Activated T-cell treated with anti-CD3 and anti-CD28 coated beads, Interleukin-2, amount 50 U/mL, for 48 hours (primary cell): ENCODE results near the gene DENND2A.
"Not testable (repeated sequence)": the region's sequence is repeated elsewhere in the genome, so short reads cannot be mapped to it uniquely, and the experiment has no call there.

Experiments
- DNase-seq, 2 experiments: peaks; one replicate each; pipeline ENCODE4 v3.0.0-alpha.2; 2020

DENND2A gene

DNA sequence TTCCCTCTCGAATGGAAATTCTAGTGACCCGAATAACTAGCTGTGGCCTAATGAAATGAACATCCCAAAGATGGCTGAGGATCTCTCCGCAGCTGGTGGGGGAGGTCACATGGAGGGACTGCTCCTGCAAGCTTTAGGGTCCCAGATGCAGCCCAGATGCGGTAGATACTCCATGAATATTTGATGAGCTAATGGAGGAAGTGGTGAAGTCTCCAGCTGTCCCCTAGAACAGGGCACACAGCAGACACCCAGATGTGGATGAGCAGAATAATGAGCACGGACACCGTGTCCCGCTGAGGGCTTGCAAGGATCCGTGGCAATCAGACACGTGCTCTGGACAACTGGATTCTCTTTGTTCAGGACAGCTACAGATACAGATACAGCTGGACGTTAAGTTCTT lies 59.2 kb downstream of the DENND2A start:
- no peak for DNase-seq

DNA sequence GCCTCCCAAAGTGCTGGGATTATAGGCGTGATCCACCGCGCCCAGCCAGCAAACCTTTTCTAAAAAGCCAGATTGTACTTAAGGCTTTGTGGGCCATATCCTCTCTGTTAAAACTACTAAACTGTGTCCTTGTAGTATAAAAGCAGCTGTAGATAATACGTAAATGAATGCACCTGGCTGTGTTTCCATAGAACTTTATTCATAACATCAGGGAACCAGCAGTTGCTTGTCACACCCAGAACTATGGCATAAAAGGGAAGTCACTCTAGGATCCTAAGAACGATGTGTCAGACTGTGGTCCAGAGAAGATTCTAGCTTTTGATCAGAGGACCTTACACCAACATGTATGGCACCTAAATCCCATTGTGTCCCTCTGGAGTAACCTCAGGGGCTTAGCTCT lies 63.0 kb downstream of the DENND2A start:
- DNase-seq: no peak

DNA sequence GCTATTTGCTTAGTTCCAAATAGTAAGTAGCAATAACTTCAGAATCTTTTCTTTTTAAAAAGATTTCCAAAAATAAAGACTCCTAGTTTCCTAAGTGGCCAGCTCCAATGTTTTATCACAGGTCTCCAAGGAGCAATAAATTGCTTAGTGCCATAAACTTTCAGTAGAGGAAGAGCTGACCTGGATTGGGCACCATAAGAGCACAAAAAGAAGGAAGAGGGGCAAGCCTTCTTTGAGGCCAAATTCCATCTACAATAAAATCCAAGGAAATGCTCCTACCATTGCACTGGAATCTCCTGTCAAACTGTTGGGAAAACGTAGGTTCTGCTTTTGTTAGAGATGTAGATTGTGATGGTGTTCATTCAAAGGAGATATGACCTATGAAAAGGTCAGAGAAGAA lies 64.0 kb downstream of the DENND2A start:
- no peak for DNase-seq

DNA sequence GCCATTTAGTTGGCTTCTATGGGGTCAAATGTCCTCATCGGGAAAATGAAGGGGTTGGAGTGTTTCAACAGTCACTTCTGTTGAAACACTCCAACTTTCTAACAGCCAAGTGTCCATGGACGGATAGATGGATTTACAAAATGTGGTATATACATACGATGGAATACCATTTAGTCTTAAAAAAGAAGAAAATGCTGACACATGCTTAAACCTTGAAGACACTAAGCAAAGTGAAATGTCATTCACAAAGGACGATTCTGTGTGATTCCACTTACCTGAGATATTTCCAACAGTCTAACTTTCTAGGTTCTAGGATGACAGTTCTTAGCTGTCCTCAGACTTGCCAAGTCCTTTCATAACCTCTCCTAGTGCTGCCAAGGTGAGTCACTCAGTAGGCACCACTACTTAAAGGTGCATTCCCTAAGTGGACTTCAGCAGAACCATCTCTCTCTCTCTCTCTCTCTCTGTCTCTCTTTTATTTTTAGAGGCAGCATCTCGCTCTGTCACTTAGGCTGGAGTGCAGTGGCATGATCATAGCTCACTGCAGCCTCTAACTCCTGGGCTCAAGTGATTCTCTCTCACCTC lies 69.0 kb downstream of the DENND2A start:
- DNase-seq: no peak

DNA sequence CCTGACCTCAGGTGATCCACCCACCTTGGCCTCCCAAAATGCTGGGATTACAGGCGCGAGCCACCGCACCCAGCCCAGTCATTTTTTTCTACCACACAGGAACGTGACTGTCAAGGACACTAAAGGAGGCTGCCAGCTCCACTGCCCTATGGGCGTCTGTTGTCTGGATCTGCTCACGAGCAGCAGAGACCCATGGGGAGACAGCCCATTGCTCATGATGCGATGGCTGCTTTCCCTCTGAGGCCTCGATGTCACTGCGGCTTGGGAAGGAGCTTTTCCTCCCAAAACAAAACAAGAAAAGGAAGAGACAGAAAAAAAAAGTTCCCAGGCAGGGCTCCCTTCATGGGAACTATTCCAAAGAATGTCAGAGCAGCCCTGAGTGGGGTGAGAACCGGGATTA lies 70.5 kb downstream of the DENND2A start:
- no peak for DNase-seq

DNA sequence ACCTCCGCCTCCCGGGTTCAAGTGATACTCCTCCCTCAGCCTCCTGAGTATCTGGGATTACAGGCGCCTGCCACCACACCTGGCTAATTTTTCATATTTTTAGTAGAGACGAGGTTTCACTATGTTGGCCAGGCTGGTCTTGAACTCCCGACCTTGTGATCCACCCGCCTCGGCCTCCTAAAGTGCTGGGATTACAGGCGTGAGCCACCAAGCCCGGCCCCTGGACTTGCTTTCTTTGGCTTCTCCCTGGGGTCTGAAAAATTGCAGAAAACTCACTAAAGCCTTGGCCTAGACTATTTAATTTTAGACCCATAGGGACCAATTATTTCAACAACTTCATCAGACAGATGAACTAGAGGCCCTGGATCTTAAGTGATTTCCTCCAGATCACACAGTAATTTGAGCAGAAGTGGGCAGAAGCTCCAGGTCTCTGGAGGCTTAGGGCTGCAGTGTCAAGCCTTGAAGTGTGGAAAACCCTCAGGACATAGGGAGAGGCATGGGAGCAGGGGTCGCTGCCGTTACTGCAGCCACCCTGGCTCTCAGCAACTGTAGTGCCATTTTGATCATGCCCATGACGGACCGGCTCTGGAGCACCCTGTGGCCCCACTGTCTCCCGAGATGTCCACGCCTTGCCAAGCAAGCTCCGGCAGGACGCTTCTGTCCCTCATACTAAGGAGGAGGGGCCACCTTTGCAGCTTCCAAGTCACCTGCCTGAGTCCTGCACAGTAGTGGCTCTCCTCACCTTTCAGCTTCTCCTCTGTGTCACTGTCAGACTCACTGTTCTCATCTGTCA lies 72.4 kb downstream of the DENND2A start:
- DNase-seq: no peak

DNA sequence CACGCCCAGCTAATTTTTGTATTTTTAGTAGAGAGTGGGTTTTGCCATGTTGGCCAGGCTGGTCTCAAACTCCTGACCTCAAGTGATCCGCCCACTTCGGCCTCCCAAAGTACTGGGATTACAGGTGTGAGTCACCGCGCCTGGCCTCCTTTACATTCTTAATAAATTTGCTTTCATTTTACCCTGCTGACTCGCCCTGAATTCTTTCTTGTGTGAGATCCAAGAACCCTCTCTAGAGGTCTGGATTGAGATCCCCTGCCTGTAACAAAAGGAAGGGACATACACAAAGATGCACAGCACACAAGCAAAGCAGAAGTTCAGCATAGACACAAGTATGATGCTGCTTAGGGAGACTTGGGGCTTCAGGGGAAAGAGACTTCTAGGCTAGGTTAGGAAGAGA lies 74.4 kb downstream of the DENND2A start:
- not testable (repeated sequence) for DNase-seq

DNA sequence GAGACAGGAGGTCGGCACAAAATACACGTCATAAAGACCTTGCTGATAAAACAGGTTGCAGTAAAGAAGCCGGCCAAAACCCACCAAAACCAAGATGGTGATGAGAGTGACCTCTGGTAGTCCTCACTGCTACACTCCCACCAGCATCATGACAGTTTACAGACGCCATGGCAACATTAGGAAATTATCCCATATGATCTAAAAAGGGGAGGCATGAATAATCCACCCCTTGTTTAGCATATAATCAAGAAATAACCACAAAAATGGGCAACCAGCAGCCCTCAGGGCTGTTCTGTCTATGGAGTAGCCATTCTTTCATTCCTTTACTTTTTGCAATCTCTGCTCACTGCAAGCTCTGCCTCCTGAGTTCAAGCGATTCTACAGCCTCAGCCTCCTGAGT lies 74.9 kb downstream of the DENND2A start:
- DNase-seq: not testable (repeated sequence)

DNA sequence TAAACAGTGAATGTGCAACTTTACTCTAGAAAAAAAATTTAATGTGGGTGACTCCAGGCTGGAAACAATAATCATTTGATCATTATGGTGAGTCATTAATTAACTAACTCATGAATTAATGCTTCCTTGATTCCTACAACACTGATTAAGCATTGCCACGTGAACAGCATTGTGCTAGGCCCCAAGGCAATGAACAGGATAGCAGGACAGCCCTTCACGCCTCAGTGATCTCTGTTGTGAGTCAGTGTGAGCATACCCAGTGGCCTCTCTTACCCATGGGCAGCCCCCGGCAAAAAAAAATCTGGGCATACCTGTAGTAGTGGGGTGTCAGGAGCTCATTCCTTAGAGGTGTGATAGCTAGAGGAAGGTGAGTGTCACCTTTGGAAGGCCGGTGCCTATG lies 76.0 kb downstream of the DENND2A start:
- DNase-seq: no peak

DNA sequence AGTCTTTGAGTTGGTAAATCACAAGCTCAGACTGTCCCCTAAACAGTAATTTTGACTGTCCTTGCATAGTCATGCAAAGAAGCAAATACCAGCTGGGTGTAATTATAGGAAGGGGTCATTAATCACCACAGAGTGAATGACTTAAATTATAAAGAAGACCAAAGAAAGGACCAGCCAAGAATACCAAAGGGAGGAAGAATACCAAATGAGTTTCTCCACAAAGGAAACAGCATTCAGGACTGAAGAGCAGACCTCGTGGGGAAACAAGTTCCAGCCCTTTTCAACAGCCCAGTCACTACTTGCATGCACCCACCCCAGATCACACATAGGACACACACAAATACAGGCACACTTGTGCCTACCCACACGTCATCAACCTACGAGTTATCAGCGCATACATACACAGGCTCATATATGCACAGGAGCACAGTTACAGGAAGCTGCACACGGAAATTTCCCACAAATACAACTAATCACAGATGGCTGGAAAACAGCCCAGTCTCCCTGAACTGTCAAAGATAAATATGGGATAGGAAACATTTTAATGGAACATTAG lies 77.6 kb downstream of the DENND2A start:
- no peak for DNase-seq

DNA sequence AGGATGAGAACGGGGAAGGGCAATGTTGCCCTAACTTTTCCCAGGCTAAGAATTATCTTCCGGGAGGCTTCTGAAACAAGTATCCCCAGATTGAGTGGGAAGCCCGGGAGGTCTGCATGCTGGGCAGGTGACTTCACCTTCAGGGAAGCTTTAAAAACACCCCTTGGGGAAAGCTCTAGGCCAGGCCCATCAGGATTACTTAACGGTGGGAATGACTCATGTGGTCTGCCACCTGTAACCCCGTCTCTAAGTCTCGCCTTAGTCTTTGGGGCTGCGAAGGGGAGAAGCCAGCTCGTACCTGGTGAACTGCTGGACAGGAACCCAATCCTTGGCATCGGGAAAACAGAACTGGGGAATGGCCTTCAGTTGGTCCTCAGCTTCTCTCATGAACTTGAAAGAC lies 81.2 kb downstream of the DENND2A start:
- DNase-seq: no peak

DNA sequence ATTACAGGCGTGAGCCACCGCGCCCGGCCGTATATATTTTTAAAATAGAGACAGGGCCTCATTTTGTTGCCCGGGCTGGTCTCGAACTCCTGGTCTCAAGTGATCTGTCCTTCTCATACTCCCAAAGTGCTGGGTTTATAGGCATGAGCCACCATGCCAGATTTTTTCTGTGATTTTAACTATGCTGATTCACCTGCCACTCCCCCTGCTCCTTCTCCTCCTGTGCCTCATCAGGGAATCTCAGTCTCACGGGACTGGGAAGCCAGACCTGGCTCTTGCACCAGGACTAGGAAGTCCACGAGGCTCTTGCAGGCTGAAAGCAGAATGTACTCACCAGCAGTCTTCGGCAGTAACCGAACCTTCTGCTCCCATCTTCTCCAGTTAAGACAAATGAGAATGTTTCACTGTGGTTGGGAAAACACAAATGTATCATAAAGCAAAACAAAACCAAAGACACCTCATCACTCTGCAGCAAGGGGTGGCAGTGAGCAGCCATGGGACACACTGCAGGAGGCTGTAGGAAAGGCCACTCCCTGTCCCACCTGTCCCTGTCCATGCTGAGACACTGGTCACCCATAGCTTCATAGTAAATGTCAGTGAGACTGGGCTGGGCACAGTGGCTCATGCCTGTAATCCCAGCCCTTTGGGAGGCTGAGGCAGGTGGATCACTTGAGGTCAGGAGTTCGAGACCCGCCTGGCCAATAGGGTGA lies 82.6 kb downstream of the DENND2A start:
- no peak for DNase-seq

DNA sequence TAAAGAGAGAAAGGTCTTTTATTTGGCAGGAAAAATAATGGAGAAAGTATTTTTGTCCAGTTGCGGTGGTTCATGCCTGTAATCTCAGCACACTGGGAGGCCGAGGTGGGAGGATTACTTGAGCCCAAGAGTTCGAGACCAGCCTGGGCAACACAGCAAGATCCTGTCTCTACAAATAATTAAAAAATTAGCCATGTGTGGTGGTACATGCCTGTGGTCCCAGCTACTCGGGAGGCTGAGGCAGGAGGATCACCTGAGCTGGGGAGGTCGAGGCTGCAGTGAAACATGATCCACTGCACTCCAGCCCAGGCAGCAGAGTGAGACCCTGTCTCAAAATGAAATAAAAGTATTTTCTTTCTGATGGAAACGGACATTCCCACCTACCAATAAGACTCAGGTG lies 83.5 kb downstream of the DENND2A start:
- no peak for DNase-seq

DNA sequence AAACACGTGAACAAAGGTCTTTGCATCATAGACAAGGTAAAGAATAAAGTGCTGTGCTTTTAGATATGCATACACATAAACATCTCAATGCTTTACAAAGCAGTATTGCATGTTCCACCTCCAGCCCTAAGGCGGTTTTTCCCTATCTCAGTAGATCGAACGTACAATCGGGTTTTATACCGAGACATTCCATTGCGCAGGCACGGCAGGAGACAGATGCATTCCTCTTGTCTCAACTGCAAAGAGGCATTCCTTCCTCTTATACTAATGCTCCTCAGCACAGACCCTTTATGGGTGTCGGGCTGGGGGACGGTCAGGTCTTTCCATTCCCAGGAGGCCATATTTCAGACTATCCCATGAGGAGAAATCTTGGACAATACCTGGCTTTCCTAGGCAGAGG lies 87.4 kb downstream of the DENND2A start:
- DNase-seq: not testable (repeated sequence)

DNA sequence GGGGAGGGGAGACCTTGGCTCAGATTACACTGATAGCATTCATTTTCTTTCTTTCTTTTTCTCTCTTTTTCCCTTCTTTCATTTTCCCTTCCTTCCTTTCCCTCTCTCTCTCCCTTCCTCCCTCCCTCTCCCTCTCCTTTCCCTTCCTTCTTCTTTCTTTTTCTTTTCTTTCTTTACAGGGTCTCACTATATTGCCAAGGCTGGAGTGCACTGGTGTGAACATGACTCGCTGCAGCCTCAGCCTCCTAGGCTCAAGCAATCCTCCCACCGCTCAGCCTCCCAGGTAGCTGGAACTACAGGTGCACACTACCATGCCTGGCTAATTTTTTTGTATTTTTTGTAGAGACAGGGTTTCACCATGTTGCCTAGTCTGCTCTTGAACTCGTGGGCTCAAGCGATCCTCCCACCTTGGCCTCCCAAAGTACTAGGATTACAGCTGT lies 88.4 kb downstream of the DENND2A start:
- no peak for DNase-seq

DNA sequence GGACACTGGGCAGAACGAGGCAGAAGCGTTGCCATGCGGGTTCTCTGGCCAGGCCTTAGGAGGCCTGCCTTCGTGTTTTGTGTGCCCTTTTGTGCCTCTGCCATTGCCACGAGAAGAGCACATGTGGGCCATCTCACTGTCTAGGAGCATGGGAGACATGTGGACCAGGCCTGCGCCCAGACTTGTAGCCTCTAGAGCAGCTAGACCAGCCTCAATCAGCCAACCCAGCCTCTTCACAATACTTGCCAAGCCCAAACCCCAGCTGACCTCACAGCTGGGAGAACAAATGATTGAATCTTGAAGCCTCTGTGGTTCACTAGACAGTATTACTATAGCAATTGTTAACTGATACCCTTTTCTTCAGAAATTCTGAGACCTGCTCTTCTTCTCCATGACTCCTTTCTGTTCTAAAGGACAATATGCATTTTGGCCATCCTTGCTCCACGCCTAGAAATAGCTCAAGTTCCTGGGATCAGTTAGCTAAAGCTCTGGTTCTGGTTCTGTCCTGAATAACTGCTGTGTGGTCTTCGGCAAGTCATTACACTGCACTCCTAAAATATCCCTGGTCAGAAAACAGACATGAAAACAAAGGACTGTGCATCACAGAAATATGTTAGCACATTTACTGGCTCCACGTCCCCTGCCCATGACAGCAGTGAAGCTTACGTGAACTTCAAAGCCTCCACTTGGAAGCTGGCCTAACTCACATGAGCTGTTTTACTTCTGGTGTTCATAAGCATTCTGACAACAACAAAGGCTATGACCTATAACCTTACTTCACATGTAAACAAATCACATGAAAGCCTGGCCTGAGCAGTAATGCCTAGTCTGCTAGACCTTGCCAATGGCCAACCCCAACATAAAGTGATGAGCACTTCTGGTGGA lies 89.0 kb downstream of the DENND2A start:
- DNase-seq: no peak

DNA sequence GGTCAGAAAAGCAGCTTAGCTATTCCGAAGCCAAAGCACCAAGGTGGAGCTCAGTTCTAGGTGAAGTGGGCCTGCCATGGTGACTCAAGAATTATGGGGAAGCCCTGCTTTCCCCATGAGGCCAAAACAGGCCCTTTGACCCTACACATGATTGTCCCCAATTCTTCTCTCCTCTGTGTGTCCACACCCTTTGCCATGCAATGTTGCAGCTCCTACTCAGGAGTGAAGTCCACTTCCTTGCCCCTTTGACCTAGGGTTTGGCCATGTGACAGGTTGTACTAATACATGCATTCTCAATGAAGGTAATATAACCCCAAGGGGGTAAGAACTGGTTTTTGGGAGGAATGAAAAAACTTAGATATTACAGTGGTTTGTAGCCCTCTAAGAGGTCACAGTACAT lies 93.7 kb downstream of the DENND2A start:
- DNase-seq: no peak

DNA sequence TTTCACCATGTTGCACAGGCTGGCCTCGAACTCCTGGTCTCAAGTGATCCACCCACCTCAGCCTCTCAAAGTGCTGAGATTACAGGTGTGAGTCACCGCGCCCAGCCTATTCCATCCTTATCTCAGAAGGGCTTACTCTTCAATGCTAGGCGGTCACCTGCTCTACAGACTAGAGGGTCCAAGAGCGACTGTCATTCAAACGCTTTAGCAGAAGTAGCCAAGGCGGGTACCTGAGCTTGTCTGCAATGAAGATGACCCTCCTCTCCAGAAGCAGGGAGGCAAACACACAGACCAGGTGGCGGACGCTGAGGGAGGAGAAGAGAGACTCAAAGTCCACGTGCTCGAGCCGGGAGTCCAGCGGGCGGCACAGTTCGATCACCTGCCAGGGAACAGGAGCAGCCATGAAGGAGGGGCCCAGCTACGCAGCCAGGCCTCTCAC lies 96.2 kb downstream of the DENND2A start:
- DNase-seq: no peak

DNA sequence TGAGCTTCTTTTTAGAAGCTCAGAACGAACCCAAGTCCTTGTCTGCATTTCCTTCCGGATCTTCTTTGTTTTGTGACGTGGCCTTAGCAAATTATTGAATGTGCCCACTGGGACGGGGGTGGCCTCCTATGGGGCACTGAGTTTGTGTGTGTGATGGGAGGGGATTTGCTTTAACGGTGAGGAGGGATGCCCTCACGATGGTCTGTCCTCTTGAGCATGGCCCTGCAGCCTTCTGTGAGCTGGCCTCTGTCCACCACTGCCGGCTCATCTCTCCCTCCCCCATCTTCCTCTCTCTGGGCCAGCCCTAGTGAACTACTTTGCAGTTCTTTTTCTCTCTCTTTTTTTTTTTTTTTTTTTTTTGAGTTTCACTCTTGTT lies 98.4 kb downstream of the DENND2A start:
- no peak for DNase-seq

DNA sequence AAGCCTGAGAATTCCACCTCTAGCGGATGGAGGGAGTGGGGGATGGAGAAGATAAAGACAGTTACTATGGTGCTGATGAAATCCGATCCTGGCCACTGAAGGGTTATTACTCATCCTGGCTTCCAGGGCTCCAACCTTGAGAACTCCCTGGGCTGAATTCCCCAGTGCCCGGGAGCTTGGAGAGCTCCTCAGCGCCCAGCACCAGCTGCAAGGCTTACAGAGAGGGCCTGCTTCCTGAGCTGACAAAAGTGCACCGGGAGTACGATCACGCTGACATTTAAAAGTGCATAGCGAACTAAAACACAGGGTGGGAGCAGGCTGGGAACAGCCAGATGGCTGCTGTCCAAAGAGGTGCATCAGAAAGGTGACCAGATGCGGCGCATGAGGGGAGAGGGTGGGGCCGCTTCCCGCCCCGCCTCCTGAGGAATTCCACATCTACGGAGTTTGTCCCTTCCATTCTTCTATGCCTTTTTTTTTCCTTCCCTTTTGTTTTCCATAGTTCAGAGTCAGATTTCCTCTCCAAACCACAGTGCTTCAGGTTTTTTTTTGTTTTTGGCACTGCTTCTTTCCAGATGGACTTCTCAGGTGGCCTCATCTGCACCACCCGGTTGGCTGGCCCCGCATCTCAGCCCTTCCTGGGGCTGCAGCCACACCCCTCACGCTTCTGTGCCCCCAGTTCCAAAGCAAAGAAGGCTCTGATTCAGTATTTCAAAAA lies 98.9 kb downstream of the DENND2A start:
- no peak for DNase-seq

DNA sequence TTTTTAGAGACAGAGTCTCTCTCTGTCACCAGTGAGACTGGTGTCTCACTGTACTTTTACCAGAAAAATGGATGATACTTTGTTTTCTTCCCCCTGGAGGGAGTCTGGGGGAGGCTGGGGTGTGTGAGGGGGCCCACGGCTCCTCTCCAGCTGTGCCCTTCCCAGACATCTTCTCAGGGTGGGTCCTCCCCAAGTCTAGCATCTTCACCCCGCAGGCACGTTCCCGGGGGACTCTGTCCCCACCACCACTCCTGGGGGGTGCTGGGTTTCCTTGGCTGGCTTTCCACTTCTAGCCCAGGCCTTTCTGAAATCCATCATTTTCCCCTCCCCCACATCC lies 99.5 kb downstream of the DENND2A start:
- DNase-seq: no peak

DNA sequence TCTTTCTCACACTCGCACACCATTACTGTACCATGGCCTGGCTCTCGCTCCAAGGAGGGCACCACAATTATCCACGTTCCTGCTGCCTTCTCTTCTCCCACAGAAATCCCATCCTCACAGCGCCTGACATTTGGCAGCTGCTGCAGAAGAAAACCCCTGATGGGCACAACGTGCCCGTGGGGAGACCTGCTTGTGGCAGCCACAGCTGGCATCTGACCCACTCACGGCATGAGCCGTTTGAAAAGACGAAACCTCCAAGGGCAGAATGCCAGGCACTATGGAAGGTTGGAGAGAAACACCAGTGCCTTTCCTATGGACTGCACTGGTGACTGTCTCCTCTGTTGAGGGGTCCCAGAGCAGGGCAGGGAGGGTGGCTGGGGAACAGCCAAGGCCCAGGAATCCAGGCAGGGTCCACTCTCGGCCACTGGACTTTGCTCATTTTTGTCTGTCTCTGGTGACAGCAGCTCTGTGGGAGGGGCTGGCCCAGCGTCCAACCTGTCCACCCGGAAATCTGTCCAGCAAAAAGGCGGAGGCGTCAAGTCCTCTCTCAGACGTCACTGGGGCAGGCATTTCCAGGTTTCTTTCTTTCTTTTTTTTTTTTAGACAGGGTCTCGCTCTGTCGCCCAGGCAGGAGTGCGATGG lies 100.4 kb downstream of the DENND2A start:
- DNase-seq: no peak
